ENCODE measurements around the gene GBF1. TPM values are rescaled to one million over a fixed set of nuclear protein-coding genes. Genes with fewer than 3 reads are reported as not detected.
"Not testable (repeated sequence)": the region's sequence is repeated elsewhere in the genome, so short reads cannot be mapped to it uniquely, and the experiment has no call there.

Gene GBF1
- polyA plus RNA-seq, 1 of the 3 experiments (the other 2 are of a cell fraction) = 12.3 TPM

- ChIA-PET CTCF (interaction anchor here (1.0 to 1.5 kb wide), 6 partner anchors 9 to 137 kb away, joined by 3 to 6 read pairs (median 4); no protein-coding TSS in a partner anchor), POLR2A (interaction anchor here (0.7 kb wide), 1 partner anchor 88 kb away, joined by 3 read pairs; no protein-coding TSS in a partner anchor)
- Histone ChIP-seq H3K9me3 (no peaks in the 10 kb centered on the region), H3K4me2 (no peak overlapping the region), H3K36me3 (replicated peaks in 1 of 2; ENCODE audit: control insufficient read depth in 1 of 2, insufficient read depth in 2 of 2, low read length in 1 of 2) (peaks cover 0 to 3% of the 10 kb centered on the region in 2 experiments), H3K79me2 (ENCODE audit: insufficient read depth) (peaks cover 81% of the 10 kb centered on the region), H3K27me3 (ENCODE audit: insufficient read depth) (no peaks in the 10 kb centered on the region), H3K9ac (no peak overlapping the region), H3K4me1 (ENCODE audit: control insufficient read depth in 1 of 2, insufficient read depth in 2 of 2, low read depth in 1 of 2, low read length in 1 of 2) (peaks cover 5 to 15% of the 10 kb centered on the region in 2 experiments), H3F3A (replicated peaks; ENCODE audit: insufficient read depth) (peaks cover 29% of the 10 kb centered on the region), H4K20me1 (ENCODE audit: insufficient read depth) (peaks cover 7% of the 10 kb centered on the region; the same call in 1 of the 2 replicates), H3K27ac (ENCODE audit: low read depth in 2 of 2, low read length in 1 of 2) (no peak overlapping the region), H2AFZ (ENCODE audit: low read depth) (no peak overlapping the region), H3K9me2 (no peaks in the 10 kb centered on the region), H3K4me3 (ENCODE audit: low read depth in 2 of 2, low read length in 1 of 2) (no peak overlapping the region)
- WGBS (ENCODE audit: low lambda C conversion rate) = 98% methylated on average over 3 of the region's 3 CpGs
- no peak for TF ChIP-seq FOXM1 (IDR thresholded peaks at IDR 0.05; ENCODE audit: low read depth)
- TF ChIP-seq USF1 (IDR thresholded peaks at IDR 0.05; ENCODE audit: borderline replicate concordance, low read depth) = no peak
- TF ChIP-seq CHD2 (IDR thresholded peaks at IDR 0.05; ENCODE audit: low read length, partially characterized antibody) = no peak
- TF ChIP-seq FOSL2 (IDR thresholded peaks at IDR 0.05; ENCODE audit: borderline replicate concordance, low read depth) = no peak
- no peak for TF ChIP-seq MEF2A (IDR thresholded peaks at IDR 0.05; ENCODE audit: borderline replicate concordance, low read depth)
- TF ChIP-seq RCOR1 (IDR thresholded peaks at IDR 0.05; ENCODE audit: low read length) = no peak
- TF ChIP-seq SMC3 (IDR thresholded peaks at IDR 0.05; ENCODE audit: low read depth, low read length) = no peak
- no peak for TF ChIP-seq TEAD4 (IDR thresholded peaks at IDR 0.05; ENCODE audit: borderline replicate concordance, insufficient read depth)
- no peak for DNase-seq
Measured at GRCh38 chr10:102306710-102307109, 61.4 kb downstream of the GBF1 start.

GRCh38 chr10:102308318-102308717, 63.0 kb downstream of the GBF1 start:
- H3K4me2 ChIP-seq; H3K9ac ChIP-seq; POLR2A ChIA-PET; H3K9me3 ChIP-seq; H3K4me3 ChIP-seq (ENCODE audit: low read depth in 2 of 2, low read length in 1 of 2); H3K9me2 ChIP-seq; H3K27ac ChIP-seq (ENCODE audit: low read depth in 2 of 2, low read length in 1 of 2); H2AFZ ChIP-seq (ENCODE audit: low read depth); H3K36me3 ChIP-seq (replicated peaks in 1 of 2; ENCODE audit: control insufficient read depth in 1 of 2, insufficient read depth in 2 of 2, low read length in 1 of 2); DNase-seq; H3K27me3 ChIP-seq (ENCODE audit: insufficient read depth); H4K20me1 ChIP-seq (ENCODE audit: insufficient read depth): not testable (repeated sequence)
- CTCF ChIA-PET = interaction anchor here (1.2 to 2.6 kb wide), 2 partner anchors 13 to 44 kb away, joined by 3 to 12 read pairs; no protein-coding TSS in a partner anchor
- Histone ChIP-seq H3K4me1 (ENCODE audit: control insufficient read depth in 1 of 2, insufficient read depth in 2 of 2, low read depth in 1 of 2, low read length in 1 of 2) (peaks cover 12 to 31% of the 10 kb centered on the region in 2 experiments), H3K79me2 (ENCODE audit: insufficient read depth) (peaks cover 81% of the 10 kb centered on the region), H3F3A (replicated peaks; ENCODE audit: insufficient read depth) (peaks cover 29% of the 10 kb centered on the region)
- 97% methylated on average over 4 of the region's 5 CpGs for WGBS (ENCODE audit: low lambda C conversion rate)

- H3K9me3 ChIP-seq = no peaks in the 10 kb centered on the region
- H3K9me2 ChIP-seq = no peaks in the 10 kb centered on the region
- H3F3A ChIP-seq (replicated peaks; ENCODE audit: insufficient read depth) = peaks cover 29% of the 10 kb centered on the region
- POLR2A ChIA-PET = no interaction called here
- peaks cover 82% of the 10 kb centered on the region for H3K79me2 ChIP-seq (ENCODE audit: insufficient read depth)
- H3K36me3 ChIP-seq (replicated peaks in 1 of 2; ENCODE audit: control insufficient read depth in 1 of 2, insufficient read depth in 2 of 2, low read length in 1 of 2) = peaks cover 0 to 3% of the 10 kb centered on the region in 2 experiments
- no peak for DNase-seq
- WGBS (ENCODE audit: low lambda C conversion rate) = 100% methylated on average over 1 of the region's 1 CpG
- no peak overlapping the region for H3K9ac ChIP-seq
- peak overlapping the region; percentile 65 to 69; a peak in 2 of 4 replicates for H3K27ac ChIP-seq (ENCODE audit: low read depth in 2 of 2, low read length in 1 of 2)
- H3K4me3 ChIP-seq (ENCODE audit: low read depth in 2 of 2, low read length in 1 of 2) = no peak overlapping the region
- H4K20me1 ChIP-seq (ENCODE audit: insufficient read depth) = 0 out of 2 replicates have a peak, but pooled peaks cover 7% of the 10 kb centered on the region
- no peaks in the 10 kb centered on the region for H3K27me3 ChIP-seq (ENCODE audit: insufficient read depth)
- H3K4me2 ChIP-seq = no peak overlapping the region
- H2AFZ ChIP-seq (ENCODE audit: low read depth) = no peak overlapping the region
- peaks cover 12 to 32% of the 10 kb centered on the region in 2 experiments for H3K4me1 ChIP-seq (ENCODE audit: control insufficient read depth in 1 of 2, insufficient read depth in 2 of 2, low read depth in 1 of 2, low read length in 1 of 2)
- CTCF ChIA-PET = interaction anchor here (1.7 to 2.6 kb wide), 3 partner anchors 38 to 80 kb away, joined by 5 to 12 read pairs (median 10); no protein-coding TSS in a partner anchor
- TF ChIP-seq PBX3 (IDR thresholded peaks at IDR 0.05) = no peak
- no peak for TF ChIP-seq ZBTB33 (IDR thresholded peaks at IDR 0.05; ENCODE audit: borderline replicate concordance, low read depth)
- TF ChIP-seq REST (IDR thresholded peaks at IDR 0.05; ENCODE audit: low read depth, low read length) = no peak
- TF ChIP-seq GABPA (IDR thresholded peaks at IDR 0.05; ENCODE audit: low read depth) = no peak
- TF ChIP-seq EZH2phosphoT487 (IDR thresholded peaks at IDR 0.05; ENCODE audit: borderline replicate concordance, low read depth) = no peak
- no peak for TF ChIP-seq TCF12 (IDR thresholded peaks at IDR 0.05)
Measured at GRCh38 chr10:102309236-102309635, 63.9 kb downstream of the GBF1 start.
